HPDE6-E6E7 (cell line): ENCODE data around the gene C10orf143.
A peak's percentile ranks its signal among the peaks of the same experiment; 100 is the strongest.
"Not testable (repeated sequence)": the region's sequence is repeated elsewhere in the genome, so short reads cannot be mapped to it uniquely, and the experiment has no call there.

Experiments used
- DNase-seq: peaks from one replicate; pipeline ENCODE4 v3.0.0; 2011; ENCODE audit warnings: missing footprints; ENCODE audit errors: extremely low spot score

C10orf143 gene

DNA sequence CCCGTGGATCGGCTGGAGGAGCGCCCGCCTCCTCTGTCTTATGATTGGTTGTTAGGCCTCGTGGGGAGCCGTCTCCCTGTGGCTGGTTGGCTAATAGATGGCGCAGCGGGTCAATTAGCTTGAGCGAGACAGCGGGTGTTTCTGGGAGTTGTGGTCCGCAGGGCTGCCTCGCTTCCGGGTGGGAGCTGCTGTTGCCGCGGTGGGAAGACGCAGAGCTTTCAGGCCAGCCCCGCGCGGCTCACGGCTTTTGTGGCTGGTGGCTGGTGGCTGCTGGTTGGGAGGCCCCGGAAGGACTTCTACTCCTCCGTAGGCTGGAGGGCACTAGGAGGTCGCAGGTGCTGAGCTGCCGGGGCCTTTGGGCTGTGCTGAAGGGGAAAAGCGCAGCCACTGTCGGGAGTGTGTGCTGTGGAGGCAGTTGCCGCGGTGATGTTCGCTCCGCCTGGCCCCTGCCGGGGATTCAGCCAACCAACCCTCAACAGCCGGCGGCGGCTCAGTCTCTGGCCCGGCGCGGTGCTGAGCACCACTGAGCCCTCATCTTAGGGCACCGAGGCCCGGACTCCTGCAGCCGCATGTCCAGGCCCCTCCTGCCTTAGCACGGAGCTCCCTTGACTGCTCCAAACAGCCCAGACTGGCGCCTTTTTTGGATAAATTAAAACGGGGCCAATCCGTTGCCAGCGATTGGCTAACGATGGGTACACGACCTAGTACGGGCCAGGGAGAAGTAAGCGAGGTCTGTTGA, 652 bp upstream of the C10orf143 start:
- DNase-seq: peak; percentile 96

GRCh38 chr10:130109796-130110245, 809 bp downstream of the C10orf143 start:
- peak; percentile 26 for DNase-seq

GRCh38 chr10:130108934-130109604, 1.6 kb downstream of the C10orf143 start:
- no peak for DNase-seq

- not testable (repeated sequence) for DNase-seq
These were observed 2.5 kb downstream of the C10orf143 start for GRCh38 chr10:130108146-130108545.

DNA sequence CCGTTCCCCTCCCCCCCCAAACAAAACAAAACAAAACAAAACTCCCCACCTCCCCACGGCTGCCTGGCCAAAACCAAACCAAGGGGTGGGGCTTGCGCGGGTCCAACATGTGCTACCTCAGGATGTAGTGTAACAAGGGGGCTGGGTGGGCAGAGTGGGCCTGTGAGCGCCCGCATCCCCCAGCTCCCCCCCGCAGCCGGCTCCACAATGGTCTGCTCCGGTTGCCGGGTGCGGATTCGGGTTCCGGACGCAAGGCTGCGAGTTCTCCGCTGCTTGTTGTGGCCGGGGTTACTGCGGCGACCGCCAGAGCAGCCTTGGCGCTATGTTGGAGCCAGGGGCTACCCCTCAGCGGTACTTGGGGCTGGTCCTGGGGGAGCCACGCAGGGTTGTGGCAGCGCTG, 4.9 kb downstream of the C10orf143 start:
- no peak for DNase-seq

GRCh38 chr10:130099344-130099743, 11.3 kb downstream of the C10orf143 start:
- DNase-seq: no peak

GRCh38 chr10:130090565-130090964, 20.1 kb downstream of the C10orf143 start:
- DNase-seq: not testable (repeated sequence)

DNA sequence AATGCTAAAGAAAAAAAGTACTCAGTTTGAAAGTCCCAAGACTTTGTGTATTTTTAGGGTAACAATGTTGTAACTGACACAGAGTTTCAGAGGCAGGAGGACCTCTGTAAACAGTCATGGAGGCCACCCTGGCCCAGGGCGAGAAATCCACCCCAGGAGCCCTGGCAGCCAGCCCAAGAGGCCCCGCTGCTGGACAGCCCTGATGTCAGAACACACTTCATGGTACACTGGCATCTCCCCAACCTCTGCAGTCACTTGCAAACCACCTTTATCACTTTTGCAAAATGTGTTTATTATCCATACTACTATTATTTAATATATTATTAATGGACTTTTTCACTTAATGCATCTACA, 30.2 kb downstream of the C10orf143 start:
- DNase-seq: no peak

- DNase-seq: no peak
These were observed 30.8 kb downstream of the C10orf143 start for GRCh38 chr10:130079614-130080460.

DNA sequence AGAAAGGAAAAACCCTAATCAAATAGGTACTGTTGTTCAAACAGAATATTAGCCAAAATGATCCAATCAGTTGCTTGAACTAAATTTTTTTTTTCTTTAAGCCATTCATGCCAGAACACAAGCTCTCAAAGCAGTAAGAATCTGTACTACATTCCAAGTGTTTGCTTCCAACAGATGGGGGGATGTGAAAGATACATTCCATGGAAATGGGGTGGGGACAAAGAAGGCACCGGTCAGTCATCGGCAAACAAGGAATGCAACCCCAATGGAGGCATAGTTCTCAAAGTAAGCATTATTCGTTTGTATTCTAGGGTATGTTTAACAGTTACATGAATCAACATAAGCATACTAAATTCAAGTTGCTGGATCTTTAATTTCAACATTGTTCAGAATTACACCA, 32.5 kb downstream of the C10orf143 start:
- no peak for DNase-seq

GRCh38 chr10:130076681-130077080, 33.9 kb downstream of the C10orf143 start:
- no peak for DNase-seq

DNA sequence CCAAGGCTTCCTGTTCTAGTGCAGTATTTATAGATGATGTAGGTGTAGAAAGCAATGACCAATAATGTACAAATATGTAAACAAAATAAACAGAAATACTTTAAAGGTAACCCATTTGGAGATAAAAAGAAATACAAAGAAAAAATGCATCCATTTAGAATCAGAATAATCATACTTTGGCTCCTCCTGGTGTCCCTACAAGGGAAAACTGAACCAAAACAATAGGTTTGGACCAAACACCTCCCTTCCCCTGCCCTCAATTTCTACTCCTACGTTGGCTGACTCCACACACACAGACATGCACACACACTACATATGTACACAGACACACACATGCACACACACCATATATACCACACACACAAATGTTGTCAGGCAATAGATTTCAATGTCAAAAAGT, 36.0 kb downstream of the C10orf143 start:
- no peak for DNase-seq

GRCh38 chr10:130073912-130074311, 36.7 kb downstream of the C10orf143 start:
- DNase-seq: no peak

- no peak for DNase-seq
These were observed 38.4 kb downstream of the C10orf143 start for GRCh38 chr10:130072247-130072646.

- DNase-seq: no peak
These were observed 42.7 kb downstream of the C10orf143 start for GRCh38 chr10:130067893-130068292.

GRCh38 chr10:130066743-130067142, 43.9 kb downstream of the C10orf143 start:
- no peak for DNase-seq

GRCh38 chr10:130065251-130065650, 45.4 kb downstream of the C10orf143 start:
- DNase-seq: no peak

DNA sequence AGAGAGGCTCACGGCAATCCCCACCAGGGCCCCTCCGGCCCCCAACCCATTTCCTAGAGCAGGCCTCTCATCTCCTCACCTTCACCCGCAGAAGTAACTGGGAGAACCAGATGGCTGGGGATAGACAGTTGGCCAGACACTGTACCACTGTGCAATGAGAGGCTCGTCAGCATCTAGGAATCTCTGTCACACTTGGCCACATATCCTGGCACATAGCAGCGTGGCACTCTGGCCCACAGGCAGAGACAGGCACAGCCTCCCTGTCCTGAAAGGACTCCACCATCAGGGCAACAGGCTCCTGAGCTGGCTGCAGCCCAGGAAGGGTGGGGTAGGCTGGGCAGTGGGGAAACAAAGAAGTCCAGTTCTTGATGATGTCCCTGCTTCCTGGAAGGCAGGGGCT, 45.8 kb downstream of the C10orf143 start:
- no peak for DNase-seq

GRCh38 chr10:130062976-130063375, 47.7 kb downstream of the C10orf143 start:
- DNase-seq: no peak

GRCh38 chr10:130062201-130062600, 48.4 kb downstream of the C10orf143 start:
- DNase-seq: no peak

DNA sequence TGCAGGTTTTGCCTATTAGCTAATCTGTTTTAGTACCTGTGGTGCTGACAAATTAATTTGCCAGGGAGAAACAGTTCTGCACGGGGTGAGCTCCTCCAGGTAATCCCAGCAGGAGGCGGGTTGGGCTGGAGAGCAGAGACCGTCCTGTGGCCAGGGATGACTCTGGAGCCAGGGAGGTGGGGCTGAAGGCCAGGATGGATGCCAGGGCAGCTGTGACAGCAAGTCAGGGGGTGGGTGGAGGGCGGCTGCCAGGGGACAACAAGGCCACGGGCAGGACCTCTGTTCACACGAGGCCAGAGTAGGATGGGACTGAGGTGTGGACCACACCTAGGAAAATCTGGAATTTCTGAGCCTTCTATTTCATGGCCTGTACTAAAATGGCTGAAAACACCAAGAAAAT, 48.9 kb downstream of the C10orf143 start:
- no peak for DNase-seq

DNA sequence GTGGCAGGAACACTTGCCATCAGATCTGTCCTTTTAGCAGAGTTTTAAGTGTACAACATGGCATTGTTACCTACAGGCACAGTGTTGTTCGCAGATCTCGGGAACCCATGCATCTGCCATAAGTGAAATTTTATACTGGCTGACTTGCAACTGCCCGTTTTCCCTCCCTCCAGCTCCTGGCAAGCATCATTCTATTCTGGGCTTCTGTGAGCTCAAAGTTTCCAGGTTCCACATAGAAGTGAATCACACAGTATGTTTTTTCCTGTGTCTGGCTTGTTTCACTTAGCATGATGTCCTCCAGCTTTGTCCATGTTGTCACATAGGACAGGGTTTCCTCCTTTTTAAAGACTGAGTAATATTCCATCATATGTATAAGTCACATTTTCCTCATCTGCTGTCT, 56.6 kb downstream of the C10orf143 start:
- DNase-seq: no peak
